ENCODE data around the gene GPATCH3.

The GPATCH3 gene

DNA sequence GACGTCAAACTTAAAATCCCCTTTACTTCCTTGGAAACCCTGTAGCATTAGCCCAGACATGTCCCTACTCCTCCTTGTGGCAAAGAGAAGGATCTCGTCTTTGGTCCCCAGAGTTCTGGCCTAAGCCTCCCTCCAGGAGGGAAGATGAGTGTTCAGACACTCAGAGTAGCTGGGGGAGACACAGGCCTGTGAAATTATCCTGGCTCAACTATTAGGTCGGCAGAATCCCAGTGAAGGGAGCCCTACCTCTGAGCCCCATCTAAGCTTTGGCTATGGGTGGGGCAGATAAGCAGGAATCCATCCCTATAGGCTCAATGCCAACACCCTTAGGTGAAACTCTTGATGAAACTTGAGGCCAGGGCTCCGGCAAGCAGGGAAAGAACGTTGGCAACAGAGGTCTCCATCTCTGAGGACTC is 39.0 kb downstream of the GPATCH3 start:
- H3K27ac ChIP-seq = peak overlapping the region; percentile 99
- no peak for TF ChIP-seq ZFX (IDR thresholded peaks at IDR 0.05; ENCODE audit: borderline replicate concordance)
- TF ChIP-seq, protein P1, sequence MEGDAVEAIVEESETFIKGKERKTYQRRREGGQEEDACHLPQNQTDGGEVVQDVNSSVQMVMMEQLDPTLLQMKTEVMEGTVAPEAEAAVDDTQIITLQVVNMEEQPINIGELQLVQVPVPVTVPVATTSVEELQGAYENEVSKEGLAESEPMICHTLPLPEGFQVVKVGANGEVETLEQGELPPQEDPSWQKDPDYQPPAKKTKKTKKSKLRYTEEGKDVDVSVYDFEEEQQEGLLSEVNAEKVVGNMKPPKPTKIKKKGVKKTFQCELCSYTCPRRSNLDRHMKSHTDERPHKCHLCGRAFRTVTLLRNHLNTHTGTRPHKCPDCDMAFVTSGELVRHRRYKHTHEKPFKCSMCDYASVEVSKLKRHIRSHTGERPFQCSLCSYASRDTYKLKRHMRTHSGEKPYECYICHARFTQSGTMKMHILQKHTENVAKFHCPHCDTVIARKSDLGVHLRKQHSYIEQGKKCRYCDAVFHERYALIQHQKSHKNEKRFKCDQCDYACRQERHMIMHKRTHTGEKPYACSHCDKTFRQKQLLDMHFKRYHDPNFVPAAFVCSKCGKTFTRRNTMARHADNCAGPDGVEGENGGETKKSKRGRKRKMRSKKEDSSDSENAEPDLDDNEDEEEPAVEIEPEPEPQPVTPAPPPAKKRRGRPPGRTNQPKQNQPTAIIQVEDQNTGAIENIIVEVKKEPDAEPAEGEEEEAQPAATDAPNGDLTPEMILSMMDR (IDR thresholded peaks at IDR 0.05) = no peak

DNA sequence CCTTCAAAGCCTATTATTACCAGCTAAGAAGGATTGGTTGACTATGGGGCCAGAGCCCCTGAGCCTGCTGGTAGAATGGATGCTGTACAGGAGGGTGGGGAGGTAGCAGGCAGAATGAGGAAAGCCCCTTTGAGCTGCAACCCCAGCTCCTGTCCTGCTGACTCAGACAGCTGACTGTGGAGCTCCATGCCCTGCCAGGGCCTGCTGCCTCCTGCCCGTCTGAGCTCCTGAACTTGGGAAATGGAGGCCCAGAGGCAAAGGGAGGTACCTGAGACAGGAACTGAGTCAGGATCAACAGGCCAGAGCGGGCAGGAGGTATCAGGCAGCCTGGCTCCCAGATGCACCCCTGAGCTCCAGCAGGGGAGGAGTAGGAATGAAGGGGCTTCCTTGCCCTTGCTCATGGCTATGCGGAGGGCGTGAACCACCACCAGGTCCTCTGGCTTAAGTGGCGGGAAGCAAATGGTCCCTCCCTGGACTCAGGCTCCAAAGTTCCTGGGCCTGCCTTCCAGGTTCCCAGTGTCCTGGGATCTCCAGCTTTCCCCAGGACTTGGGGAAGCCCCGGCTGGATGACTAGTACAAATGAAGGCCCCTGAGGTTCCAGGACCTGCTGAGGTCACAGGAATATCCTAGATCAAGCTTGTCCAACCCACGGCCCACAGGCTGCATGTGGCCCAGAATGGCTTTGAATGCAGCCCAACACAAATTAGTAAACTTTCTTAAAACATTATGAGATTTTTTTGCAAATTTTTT is 41.2 kb downstream of the GPATCH3 start:
- no peak for TF ChIP-seq ZFX (IDR thresholded peaks at IDR 0.05; ENCODE audit: borderline replicate concordance)
- TF ChIP-seq, protein P1 (IDR thresholded peaks at IDR 0.05) = no peak
- H3K27ac ChIP-seq = no peak overlapping the region

DNA sequence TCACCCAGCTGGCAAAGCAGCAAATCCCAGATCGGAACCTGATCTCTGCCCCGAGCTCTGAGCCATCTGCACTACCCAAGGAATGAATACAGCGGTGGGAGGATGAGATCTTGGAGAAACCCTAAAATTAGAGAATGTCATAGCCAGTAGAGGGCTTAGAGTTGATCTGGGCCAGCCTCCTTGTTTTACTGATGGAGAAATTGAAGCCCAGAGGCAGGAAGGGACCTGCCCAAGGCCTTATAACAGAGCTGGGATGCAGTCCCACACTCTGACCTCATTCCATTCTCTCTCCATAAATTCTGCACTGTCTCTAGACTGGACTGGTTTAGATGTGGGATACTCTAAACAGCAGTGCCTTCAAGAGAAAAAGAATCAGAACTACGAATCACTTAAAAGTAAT is 42.1 kb downstream of the GPATCH3 start:
- TF ChIP-seq, protein P1 (IDR thresholded peaks at IDR 0.05) = no peak
- TF ChIP-seq ZFX (IDR thresholded peaks at IDR 0.05; ENCODE audit: borderline replicate concordance) = no peak
- no peak overlapping the region for H3K27ac ChIP-seq

DNA sequence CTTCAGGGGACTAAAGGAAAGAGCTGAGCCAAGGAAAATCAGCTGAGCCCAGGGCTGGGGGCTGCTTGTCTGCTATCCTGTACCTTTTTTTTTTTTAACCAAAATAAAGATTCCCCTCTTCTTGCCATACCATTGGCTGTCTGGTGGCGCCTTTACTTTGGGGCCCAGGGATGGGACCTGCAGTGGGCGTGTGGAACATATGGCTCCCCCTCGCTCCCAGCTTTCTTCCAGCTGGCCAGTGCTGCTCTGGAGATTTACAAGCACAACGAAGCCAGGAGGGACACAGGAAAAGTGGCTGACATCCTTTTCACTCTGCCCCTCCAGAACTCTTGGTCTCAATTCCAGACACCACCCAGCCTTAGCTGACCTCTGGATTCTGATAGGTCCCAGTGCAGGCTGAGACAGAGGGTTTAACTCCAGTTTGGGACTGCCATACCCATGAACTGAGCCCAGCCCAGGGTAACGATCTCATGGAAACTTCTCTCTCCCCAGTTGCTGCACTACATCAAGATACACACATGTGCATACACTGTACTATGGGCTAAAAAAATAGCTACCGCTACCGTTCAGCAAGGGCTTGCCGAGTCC is 42.7 kb downstream of the GPATCH3 start:
- H3K27ac ChIP-seq = no peak overlapping the region

DNA sequence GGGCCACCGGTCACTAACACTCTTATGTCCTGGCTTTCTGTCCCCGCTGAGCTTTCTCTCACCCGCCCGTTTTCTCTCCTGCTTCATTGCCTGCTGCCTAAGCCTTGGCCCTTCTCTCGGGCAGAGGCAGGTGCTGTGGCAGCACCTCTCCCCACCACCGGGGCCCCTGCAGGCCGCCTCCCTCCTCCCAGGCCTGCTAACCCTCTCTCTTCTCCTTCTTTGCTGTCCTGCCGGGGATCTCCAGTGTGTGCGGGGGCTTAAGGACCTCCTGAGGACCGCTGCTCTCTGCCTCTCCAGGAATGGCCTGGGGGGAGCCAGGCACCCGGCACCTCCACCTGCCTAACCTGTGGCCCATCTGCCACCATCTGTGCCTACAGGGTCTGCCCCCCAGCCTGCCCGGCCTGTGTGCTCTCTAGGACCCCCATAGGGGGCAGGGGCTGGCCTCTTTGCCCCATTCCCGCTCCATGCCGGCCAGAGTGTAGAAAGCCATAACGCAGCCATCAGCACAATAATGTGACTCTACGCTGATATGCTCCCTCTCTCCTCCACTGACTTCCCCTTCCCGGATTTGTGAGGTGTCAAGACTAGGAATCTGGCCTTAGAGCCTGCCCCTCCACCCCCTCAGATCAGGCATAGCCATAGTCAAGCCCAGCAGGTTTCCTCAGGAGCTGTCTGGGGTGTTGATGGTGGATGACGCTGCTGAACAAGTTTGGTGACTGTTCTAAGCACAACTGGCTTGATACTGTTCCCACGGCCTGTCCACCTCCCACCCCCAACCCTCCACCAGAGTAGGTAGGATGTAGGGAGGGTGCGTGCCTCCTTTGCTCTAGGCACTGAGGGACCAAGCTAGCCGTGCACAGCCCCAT is 43.4 kb downstream of the GPATCH3 start:
- no peak overlapping the region for H3K27ac ChIP-seq

More for the DNA sequence above, 42.7 kb downstream of the GPATCH3 start:
- TF ChIP-seq ZFX (IDR thresholded peaks at IDR 0.05; ENCODE audit: borderline replicate concordance) = no peak
- TF ChIP-seq, protein P1 (IDR thresholded peaks at IDR 0.05) = no peak

DNA sequence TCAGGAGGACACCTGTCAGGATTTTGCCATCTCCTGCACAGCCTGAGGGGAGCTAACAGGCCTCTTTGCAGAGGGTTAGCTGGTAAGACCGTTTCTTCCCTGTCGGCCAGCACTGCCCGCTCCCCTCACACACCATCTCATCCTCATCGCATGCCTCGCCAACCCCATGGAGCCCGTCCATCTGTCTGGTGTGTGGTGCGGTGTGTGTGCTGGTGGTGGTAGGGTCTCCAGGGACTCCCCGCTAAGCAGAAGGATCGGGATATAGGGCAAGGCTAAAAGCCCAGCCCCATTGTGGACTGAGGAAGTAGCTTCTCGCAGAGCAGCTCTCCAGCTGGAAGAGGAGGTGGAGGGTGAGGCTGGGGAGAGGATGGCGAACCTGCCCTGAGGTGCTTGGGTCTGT is 44.1 kb downstream of the GPATCH3 start:
- no peak for TF ChIP-seq ZFX (IDR thresholded peaks at IDR 0.05; ENCODE audit: borderline replicate concordance)
- TF ChIP-seq, protein P1 (IDR thresholded peaks at IDR 0.05) = no peak
- no peak overlapping the region for H3K27ac ChIP-seq

More for the DNA sequence above, 43.4 kb downstream of the GPATCH3 start:
- no peak for TF ChIP-seq ZFX (IDR thresholded peaks at IDR 0.05; ENCODE audit: borderline replicate concordance)
- TF ChIP-seq, protein P1 (IDR thresholded peaks at IDR 0.05) = no peak
